GM12878 (cell line): ENCODE measurements around the gene ITGB5. TPM values are rescaled to one million over a fixed set of nuclear protein-coding genes. Genes with fewer than 3 reads are reported as not detected.
A peak's percentile ranks its signal among the peaks of the same experiment; 100 is the strongest.

Experiments used
- ATAC-seq: fragments of 200-7000 bp; cut with Tn5 transposase; 3 replicates; pipeline ENCODE4 v1.9.1; 2020; ENCODE audit warnings: mild to moderate bottlenecking, moderate library complexity
- BruUV-seq: library from RNA; stranded (reverse); fragments of 400-500 nt; replicated peaks from 2 replicates; lab custom pipeline; 2021; lab: Mats Ljungman, UMichigan
- CTCF ChIA-PET: fragments of 300-600 bp; sonication (Branson Sonifier 250); formaldehyde crosslinking; extraction: SDS; loops from one replicate; lab custom pipeline; 2021; ENCODE audit warnings: inconsistent platforms; lab: Yijun Ruan, JAX
- POLR2A ChIA-PET: fragments of 350-600 bp; formaldehyde crosslinking; extraction: SDS; loops from one replicate; lab custom pipeline; 2021; ENCODE audit warnings: inconsistent platforms; lab: Charles Lee
- RAD21 ChIA-PET: fragments of 300-600 bp; sonication (Branson Sonifier 250); formaldehyde crosslinking; loops from one replicate; lab custom pipeline; 2023; ENCODE audit warnings: antibody characterized with exemption; ENCODE audit not compliant: unreplicated experiment; lab: Charles Lee
- SMC1A ChIA-PET: fragments of 300-600 bp; sonication (Branson Sonifier 250); formaldehyde crosslinking; loops from one replicate; lab custom pipeline; 2023; ENCODE audit not compliant: unreplicated experiment, uncharacterized antibody; lab: Charles Lee
- DNase-seq: peaks from one replicate; pipeline ENCODE4 v3.0.0-alpha.2; 2011; ENCODE audit warnings: low read depth, low spot score
- FAIRE-seq: peaks from 3 replicates; lab custom pipeline; 2011; peaks lifted over from hg19 to GRCh38; lab: Jason Lieb, UNC
- H2AFZ ChIP-seq: 2 replicates; pipeline ENCODE4 v1.6.0; 2011; ENCODE audit warnings: low read depth, low read length, control low read depth; ENCODE audit not compliant: control insufficient read depth
- H3K27ac ChIP-seq: 2 replicates; pipeline ENCODE4 v1.5.1; 2011; ENCODE audit warnings: control low read depth; ENCODE audit not compliant: control insufficient read depth, insufficient read depth
- H3K27me3 ChIP-seq, 2 experiments: replicated peaks in 1 of 2; 2 replicates each; pipeline versions ENCODE4 v1.6.0 to v1.6.1; 2011; ENCODE audit warnings: low read length in 1 of 2; ENCODE audit not compliant: control insufficient read depth in 2 of 2, insufficient read depth in 2 of 2
- H3K36me3 ChIP-seq, 2 experiments: 2 replicates each; pipeline ENCODE4 v1.5.1; 2011; ENCODE audit warnings: low read length in 1 of 2; ENCODE audit not compliant: control insufficient read depth in 2 of 2, insufficient read depth in 2 of 2
- H3K4me1 ChIP-seq: 2 replicates; pipeline ENCODE4 v1.6.1; 2011; ENCODE audit warnings: mild to moderate bottlenecking, low read length, moderate library complexity, mixed read lengths; ENCODE audit not compliant: control insufficient read depth, insufficient read depth
- H3K4me2 ChIP-seq: 2 replicates; pipeline ENCODE4 v1.6.0; 2011; ENCODE audit warnings: control low read depth; ENCODE audit not compliant: control insufficient read depth, insufficient read depth
- H3K4me3 ChIP-seq: fragments of 200-600 bp; sonication (generic); 2 replicates; pipeline ENCODE4 v1.5.1; 2016
- H3K79me2 ChIP-seq: 2 replicates; pipeline ENCODE4 v1.6.0; 2011; ENCODE audit warnings: low read length; ENCODE audit not compliant: control insufficient read depth, insufficient read depth
- H3K9ac ChIP-seq: 2 replicates; pipeline ENCODE4 v1.8.0; 2011; ENCODE audit warnings: low read length, control low read depth, mixed read lengths; ENCODE audit not compliant: control insufficient read depth, insufficient read depth
- H3K9me3 ChIP-seq: replicated peaks from 3 replicates; pipeline ENCODE4 v1.5.1; 2011; ENCODE audit warnings: mild to moderate bottlenecking, low read length; ENCODE audit not compliant: control insufficient read depth, insufficient read depth
- H4K20me1 ChIP-seq: 2 replicates; pipeline ENCODE4 v1.6.0; 2011; ENCODE audit not compliant: control insufficient read depth, insufficient read depth
- NR2C1 ChIP-seq: fragments of 450-650 bp; IDR thresholded peaks from 2 replicates; pipeline ENCODE4 v1.6.1; 2017; ENCODE audit warnings: antibody characterized with exemption, mild to moderate bottlenecking, moderate library complexity
- POLR2AphosphoS5 ChIP-seq: IDR thresholded peaks from 2 replicates; pipeline ENCODE4 v1.6.1; 2011; ENCODE audit warnings: mild to moderate bottlenecking, low read length, inconsistent platforms
- POU2F2 ChIP-seq: IDR thresholded peaks from 3 replicates; pipeline ENCODE4 v1.6.1; 2011; ENCODE audit warnings: low read depth, mild to moderate bottlenecking, low read length, borderline replicate concordance
- RB1 ChIP-seq: fragments of 450-650 bp; formaldehyde crosslinking; IDR thresholded peaks from 2 replicates; pipeline ENCODE4 v1.6.1; 2017; ENCODE audit warnings: mild to moderate bottlenecking, borderline replicate concordance
- SREBF2 ChIP-seq: IDR thresholded peaks from 2 replicates; pipeline ENCODE4 v1.6.1; 2012; ENCODE audit warnings: mild to moderate bottlenecking, low read length
- SUZ12 ChIP-seq: fragments of 200-600 bp; sonication (generic); IDR thresholded peaks from one replicate; pipeline ENCODE4 v1.6.1; 2018; ENCODE audit warnings: antibody characterized with exemption, mild to moderate bottlenecking; ENCODE audit not compliant: unreplicated experiment
- TCF3 ChIP-seq: IDR thresholded peaks from 2 replicates; pipeline ENCODE4 v1.6.1; 2012; ENCODE audit warnings: low read depth, mild to moderate bottlenecking, low read length, borderline replicate concordance; ENCODE audit not compliant: insufficient read depth
- ZNF24 ChIP-seq: fragments of 450-650 bp; IDR thresholded peaks from 2 replicates; pipeline ENCODE4 v1.6.1; 2017; ENCODE audit warnings: antibody characterized with exemption, mild to moderate bottlenecking
- ZZZ3 ChIP-seq: IDR thresholded peaks from 2 replicates; pipeline ENCODE4 v1.6.1; 2011; ENCODE audit warnings: low read depth; ENCODE audit not compliant: control insufficient read depth, insufficient read length
- WGBS: methylation state at CpG from one replicate; pipeline ENCODE4 v1.1.6; 2016; ENCODE audit warnings: low lambda C conversion rate; ENCODE audit not compliant: insufficient replicate concordance, insufficient coverage; ENCODE audit errors: missing lambda C conversion rate; 5-methylcytosine and 5-hydroxymethylcytosine counted together
- in situ Hi-C: fragments of 300-500 bp; cut with MboI; formaldehyde crosslinking; loops from 9 replicates; pipeline ENCODE4 v1.14.3; 2018; ENCODE audit warnings: mixed read lengths
- intact Hi-C: fragments of 100-400 bp; cut with micrococcal nuclease; formaldehyde crosslinking; loops from one replicate; pipeline ENCODE4 v1.14.2; 2022; ENCODE audit not compliant: unreplicated experiment
- polyA plus RNA-seq, 11 experiments: library from polyadenylated mRNA; depleted of rRNA in 4 of 11; unstranded in 6 of 11; stranded (reverse) in 5 of 11; fragments of >200 nt; fragmentation: Nextera tagmentation in 4 of 11; fragmentation: Illumina TruSeq in 1 of 11; extraction: Ambion mirVana in 4 of 11; extraction: Trizol in 1 of 11; gene quantifications; 1 replicate in 1 of 11; 2 replicates in 10 of 11; pipeline versions ENCODE4 v1.2.1 to v1.2.3, GENCODE V29; 2011 to 2016; ENCODE audit warnings: inconsistent platforms in 2 of 11, missing spikeins in 2 of 11, low read depth in 1 of 11
- total RNA-seq, 4 experiments: library from RNA; depleted of rRNA in 3 of 4; stranded (reverse); fragments of >200 nt in 3 of 4; fragmentation: Illumina TruSeq in 1 of 4; extraction: Trizol in 1 of 4; gene quantifications; 2 replicates each; pipeline versions ENCODE4 v1.2.1 to v1.2.3, GENCODE V29; 2013 to 2021

The ITGB5 gene
- total and polyA plus RNA-seq, 10 of the 15 experiments (the other 5 are each of a cell fraction or from before 2014, with no cell fraction given): 0.05 to 10.0 (median 0.83) TPM; not detected in 2

DNA sequence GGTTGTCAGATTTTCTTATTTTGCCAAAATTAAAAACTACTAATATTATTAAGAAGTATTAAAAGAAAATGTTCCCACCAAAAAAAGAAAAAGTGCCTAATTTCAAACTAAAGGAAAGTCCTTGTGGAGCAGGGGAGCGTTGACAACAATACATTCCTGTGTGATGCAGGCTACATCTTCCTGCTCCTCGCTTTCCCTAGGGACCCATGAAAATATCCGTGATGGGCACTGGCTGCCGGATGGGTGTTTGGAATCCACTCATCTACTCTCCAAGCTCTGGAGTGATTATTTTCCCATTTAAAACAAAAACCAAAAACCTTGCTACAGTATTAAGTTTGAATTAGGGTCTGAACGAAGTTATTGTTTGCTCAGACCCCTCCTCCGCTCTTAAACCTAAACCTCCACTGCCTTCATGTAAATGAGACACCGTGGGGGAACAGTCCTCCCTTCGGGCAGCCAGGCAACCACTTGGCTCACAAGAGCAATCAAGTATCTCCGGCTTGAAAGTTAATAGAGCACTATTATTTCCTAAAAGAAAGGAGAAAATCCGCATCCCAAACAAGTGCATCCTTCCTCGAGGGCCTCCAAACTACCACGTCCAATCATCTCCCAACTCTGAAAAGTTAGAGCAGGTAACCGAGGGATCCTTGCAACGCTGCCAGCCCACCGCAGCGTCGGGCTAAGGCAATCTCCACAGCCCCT is 1.5 kb downstream of the ITGB5 start:
- ChIA-PET SMC1A (interaction anchor here (1.1 to 1.5 kb wide), 6 partner anchors 9 to 124 kb away, joined by 3 to 5 read pairs (median 3); no protein-coding TSS in a partner anchor), CTCF (interaction anchor here (0.7 kb wide), 1 partner anchor 824 kb away, joined by 3 read pairs; no protein-coding TSS in a partner anchor), POLR2A (no interaction called here)
- no peak for DNase-seq
- no peak overlapping the region for H3K9ac ChIP-seq
- WGBS: 47% methylated on average over 17 of the region's 17 CpGs
- FAIRE-seq: no peak
- in situ Hi-C loops (no loop called here), intact Hi-C loops (loop anchor here (2.0 kb wide), 1 partner anchor 51 kb away; no protein-coding TSS in a partner anchor)
- no peaks in the 10 kb centered on the region for H3K36me3 ChIP-seq
- H3K4me1 ChIP-seq: no peaks in the 10 kb centered on the region
- peaks cover 0 to 4% of the 10 kb centered on the region in 2 experiments; a peak in 3 of 4 replicates for H3K27me3 ChIP-seq
- no peak overlapping the region for H3K4me3 ChIP-seq
- H3K9me3 ChIP-seq: no peaks in the 10 kb centered on the region
- H4K20me1 ChIP-seq: no peaks in the 10 kb centered on the region
- no peak overlapping the region for H3K27ac ChIP-seq
- peak overlapping the region; percentile 19; the same call in 1 of the 2 replicates for H3K4me2 ChIP-seq
- BruUV-seq: no TSS peak
- H3K79me2 ChIP-seq: no peaks in the 10 kb centered on the region
- no peak overlapping the region for H2AFZ ChIP-seq
- TF ChIP-seq RB1: no peak
- no peak for TF ChIP-seq SREBF2
- no peak for TF ChIP-seq NR2C1
- no peak for TF ChIP-seq POLR2AphosphoS5
- no peak for TF ChIP-seq ZNF24
- no peak for TF ChIP-seq POU2F2
- no peak for TF ChIP-seq ZZZ3
- TF ChIP-seq TCF3: no peak
- no peak for TF ChIP-seq SUZ12
- TF ChIP-seq, all 136 proteins: peak for 0
- ATAC-seq: no peak
- RAD21 ChIA-PET: no interaction called here
